ENCODE data around the gene PDCD1LG2.

DNA sequence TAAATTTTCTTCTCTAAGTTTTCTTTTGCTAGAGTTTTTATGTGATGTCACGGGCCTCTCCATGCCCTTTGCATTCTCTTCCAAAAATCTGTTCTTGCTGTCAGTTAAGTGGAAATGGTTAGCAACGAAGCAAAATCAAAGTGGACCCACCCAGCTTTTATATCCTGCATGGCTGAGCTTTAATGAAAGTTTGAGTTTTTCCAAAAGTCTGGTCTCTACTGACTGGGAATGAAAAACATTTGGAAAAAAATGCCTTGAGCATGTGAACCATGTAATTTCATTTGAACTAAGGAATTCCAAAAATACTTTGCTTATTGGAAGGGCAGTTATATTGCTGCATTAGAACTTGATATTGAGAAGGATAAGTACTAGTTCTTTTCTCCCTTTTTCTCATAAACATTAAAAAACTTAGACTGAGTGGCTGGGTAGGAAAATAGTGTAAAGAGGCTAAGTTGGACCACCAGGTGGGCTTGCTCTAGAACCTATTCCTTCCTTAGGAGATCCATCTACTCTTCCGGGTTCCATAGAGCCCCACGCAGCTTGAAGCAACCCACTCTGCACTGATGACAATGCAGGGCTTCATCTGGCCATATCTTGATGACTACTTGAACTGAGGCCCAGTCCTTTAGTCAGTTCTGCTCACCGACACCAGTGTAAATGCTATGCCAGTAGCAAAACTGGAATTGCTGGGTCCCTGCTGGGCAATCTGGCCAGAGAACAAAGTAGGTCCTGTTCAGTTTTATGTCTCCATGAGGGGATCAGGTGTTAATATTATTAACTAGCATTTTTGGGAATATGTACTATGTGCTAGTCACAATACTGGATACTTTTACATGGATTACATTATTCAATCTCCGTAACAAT is 101.2 kb downstream of the PDCD1LG2 start:
- TF ChIP-seq, protein P1, sequence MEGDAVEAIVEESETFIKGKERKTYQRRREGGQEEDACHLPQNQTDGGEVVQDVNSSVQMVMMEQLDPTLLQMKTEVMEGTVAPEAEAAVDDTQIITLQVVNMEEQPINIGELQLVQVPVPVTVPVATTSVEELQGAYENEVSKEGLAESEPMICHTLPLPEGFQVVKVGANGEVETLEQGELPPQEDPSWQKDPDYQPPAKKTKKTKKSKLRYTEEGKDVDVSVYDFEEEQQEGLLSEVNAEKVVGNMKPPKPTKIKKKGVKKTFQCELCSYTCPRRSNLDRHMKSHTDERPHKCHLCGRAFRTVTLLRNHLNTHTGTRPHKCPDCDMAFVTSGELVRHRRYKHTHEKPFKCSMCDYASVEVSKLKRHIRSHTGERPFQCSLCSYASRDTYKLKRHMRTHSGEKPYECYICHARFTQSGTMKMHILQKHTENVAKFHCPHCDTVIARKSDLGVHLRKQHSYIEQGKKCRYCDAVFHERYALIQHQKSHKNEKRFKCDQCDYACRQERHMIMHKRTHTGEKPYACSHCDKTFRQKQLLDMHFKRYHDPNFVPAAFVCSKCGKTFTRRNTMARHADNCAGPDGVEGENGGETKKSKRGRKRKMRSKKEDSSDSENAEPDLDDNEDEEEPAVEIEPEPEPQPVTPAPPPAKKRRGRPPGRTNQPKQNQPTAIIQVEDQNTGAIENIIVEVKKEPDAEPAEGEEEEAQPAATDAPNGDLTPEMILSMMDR (IDR thresholded peaks at IDR 0.05; ENCODE audit: low read depth, low read length, poor library complexity, severe bottlenecking) = no peak
- TF ChIP-seq EZH2phosphoT487 (IDR thresholded peaks at IDR 0.05; ENCODE audit: borderline replicate concordance, low read length) = no peak
